Putamen (tissue), 1 donor: ENCODE data around the gene HSPBP1.

ENCODE experiments used
- DNase-seq: peaks from one replicate; pipeline ENCODE4 v3.0.0-alpha.2; 2016; ENCODE audit warnings: low spot score

Gene HSPBP1

GRCh38 chr19:55212447-55212846 is 67.5 kb downstream of the HSPBP1 start:
- no peak for DNase-seq
